ENCODE results near the gene KPNB1. TPM values are rescaled to one million over a fixed set of nuclear protein-coding genes. Genes with fewer than 3 reads are reported as not detected.

The KPNB1 gene
- total RNA-seq, 4 donors from 2014 or later, result 164 to 205 (median 181) TPM

GRCh38 chr17:47628014-47628566 is 21.6 kb upstream of the KPNB1 start:
- Histone ChIP-seq H3K27me3 (no peaks in the 10 kb centered on the region), H3K27ac (no peak overlapping the region), H3K4me3 (no peak overlapping the region), H3K9me3 (no peaks in the 10 kb centered on the region), H3K4me1 (no peaks in the 10 kb centered on the region), H3K36me3 (peaks cover 0 to 44% (median 0%) of the 10 kb centered on the region in 3 donors)
- DNase-seq (ENCODE audit: low spot score in 2 of 2), result no peak
- 94% methylated on average over 8 of the region's 8 CpGs for WGBS, 2 donors
- TF ChIP-seq POLR2A (IDR thresholded peaks at IDR 0.05) (no peak), CTCF (IDR thresholded peaks at IDR 0.05) (no peak), EP300 (IDR thresholded peaks at IDR 0.05) (no peak)

- no peaks in the 10 kb centered on the region for H3K4me1 ChIP-seq
- H3K9me3 ChIP-seq, result no peaks in the 10 kb centered on the region
- WGBS, 2 donors, result 77 to 88% methylated on average over 5 of the region's 5 CpGs
- no peak overlapping the region for H3K27ac ChIP-seq
- no peak for DNase-seq (ENCODE audit: low spot score in 2 of 2)
- no peaks in the 10 kb centered on the region for H3K27me3 ChIP-seq
- peaks cover 0 to 35% (median 0%) of the 10 kb centered on the region in 3 donors for H3K36me3 ChIP-seq
- no peak overlapping the region for H3K4me3 ChIP-seq
- no peak for TF ChIP-seq CTCF (IDR thresholded peaks at IDR 0.05)
- TF ChIP-seq POLR2A (IDR thresholded peaks at IDR 0.05), result no peak
- TF ChIP-seq EP300 (IDR thresholded peaks at IDR 0.05), result no peak
Observed at GRCh38 chr17:47629826-47630225, 19.9 kb upstream of the KPNB1 start.

DNA sequence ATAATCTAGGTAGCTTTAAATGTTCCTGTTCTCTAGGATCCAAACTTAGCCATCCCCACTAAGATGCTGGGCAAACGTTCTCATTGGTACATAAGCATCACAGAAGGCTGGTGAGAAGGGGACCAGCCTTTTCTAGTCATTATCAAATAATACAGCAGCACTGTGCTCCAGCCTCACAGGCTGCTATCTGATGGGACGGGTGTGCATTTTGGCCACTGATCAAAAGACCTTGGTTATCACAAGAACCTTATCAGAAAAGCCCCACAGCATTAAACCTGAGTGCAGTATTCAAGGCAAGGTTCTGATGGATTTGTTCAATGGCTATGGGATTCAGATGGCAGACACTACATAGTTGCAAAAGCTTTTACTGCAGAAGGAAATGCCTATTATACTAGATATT is 19.1 kb upstream of the KPNB1 start:
- H3K27me3 ChIP-seq, result no peaks in the 10 kb centered on the region
- peaks cover 0 to 35% (median 0%) of the 10 kb centered on the region in 3 donors for H3K36me3 ChIP-seq
- H3K27ac ChIP-seq, result no peak overlapping the region
- TF ChIP-seq EP300 (IDR thresholded peaks at IDR 0.05) (no peak), CTCF (IDR thresholded peaks at IDR 0.05) (no peak), POLR2A (IDR thresholded peaks at IDR 0.05) (no peak)
- no peaks in the 10 kb centered on the region for H3K9me3 ChIP-seq
- H3K4me3 ChIP-seq, result no peak overlapping the region
- 82 to 84% methylated on average over 2 of the region's 2 CpGs for WGBS, 2 donors
- no peak for DNase-seq (ENCODE audit: low spot score in 2 of 2)
- no peaks in the 10 kb centered on the region for H3K4me1 ChIP-seq

DNA sequence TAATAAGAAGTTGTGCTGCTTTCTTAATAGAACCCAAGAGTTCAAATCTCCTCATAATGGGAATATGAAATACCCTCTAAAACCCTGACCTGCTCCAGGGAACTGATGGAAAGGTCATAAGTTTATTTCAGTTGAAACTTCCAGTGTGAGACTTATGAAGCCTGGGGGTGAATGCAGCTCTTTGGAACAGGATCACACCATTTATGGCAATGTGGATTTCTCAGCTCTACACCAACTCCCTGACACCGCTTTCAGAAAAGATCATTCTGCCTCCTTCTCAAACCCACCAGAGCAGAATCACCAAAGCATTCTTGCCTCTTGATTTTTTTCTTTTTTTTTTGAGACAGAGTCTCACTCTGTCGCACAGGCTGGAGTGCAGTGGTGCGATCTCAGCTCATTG is 16.7 kb upstream of the KPNB1 start:
- Histone ChIP-seq H3K27ac (no peak overlapping the region), H3K36me3 (peaks cover 0 to 31% (median 0%) of the 10 kb centered on the region in 3 donors), H3K9me3 (no peaks in the 10 kb centered on the region), H3K27me3 (no peaks in the 10 kb centered on the region), H3K4me3 (no peak overlapping the region), H3K4me1 (no peaks in the 10 kb centered on the region)
- no peak for DNase-seq (ENCODE audit: low spot score in 2 of 2)
- WGBS, 2 donors, result 72 to 94% methylated on average over 3 of the region's 3 CpGs
- TF ChIP-seq EP300 (IDR thresholded peaks at IDR 0.05) (no peak), CTCF (IDR thresholded peaks at IDR 0.05) (no peak), POLR2A (IDR thresholded peaks at IDR 0.05) (no peak)

DNA sequence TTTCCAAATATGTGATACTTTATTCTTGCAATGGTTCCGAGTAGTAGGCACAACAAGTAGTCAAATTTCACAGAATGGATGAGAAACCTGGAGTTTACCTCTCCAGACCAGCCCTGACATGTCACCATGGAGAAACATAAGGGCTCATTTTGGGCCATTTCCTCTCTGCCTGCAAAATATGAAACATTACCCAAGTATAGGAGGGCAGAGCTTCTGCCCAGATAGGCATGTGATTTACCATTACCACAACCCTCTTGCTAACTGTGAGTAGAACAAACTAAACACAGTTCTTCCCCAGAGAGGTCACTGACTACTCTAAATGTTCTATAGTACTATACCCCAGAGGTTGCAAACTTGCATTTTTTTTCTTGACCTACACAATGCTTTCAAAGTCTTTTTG is 15.7 kb upstream of the KPNB1 start:
- H3K9me3 ChIP-seq, result no peaks in the 10 kb centered on the region
- H3K27me3 ChIP-seq, result no peaks in the 10 kb centered on the region
- WGBS, 2 donors, result 86 to 96% methylated on average over 1 of the region's 1 CpG
- no peaks in the 10 kb centered on the region for H3K4me1 ChIP-seq
- no peak for DNase-seq (ENCODE audit: low spot score in 2 of 2)
- TF ChIP-seq EP300 (IDR thresholded peaks at IDR 0.05), result no peak
- no peak for TF ChIP-seq CTCF (IDR thresholded peaks at IDR 0.05)
- TF ChIP-seq POLR2A (IDR thresholded peaks at IDR 0.05), result no peak
- H3K36me3 ChIP-seq, result peaks cover 0 to 31% (median 0%) of the 10 kb centered on the region in 3 donors
- H3K4me3 ChIP-seq, result no peak overlapping the region
- no peak overlapping the region for H3K27ac ChIP-seq

Data from tibial nerve (tissue), 4 donors.